B cell (primary cell): ENCODE measurements around the gene TAF4. TPM values are rescaled to one million over a fixed set of nuclear protein-coding genes. Genes with fewer than 3 reads are reported as not detected.
"Not testable (repeated sequence)": the region's sequence is repeated elsewhere in the genome, so short reads cannot be mapped to it uniquely, and the experiment has no call there.

Experiments used
- ATAC-seq: fragments of 200-7000 bp; cut with Tn5 transposase; one replicate; pipeline ENCODE4 v1.10.0; 2021; ENCODE audit warnings: low read depth, mild to moderate bottlenecking, moderate number of reproducible peaks, moderate library complexity
- CTCF ChIA-PET: fragments of 350-600 bp; sonication (Branson Sonifier 250); formaldehyde crosslinking; loops from one replicate; lab custom pipeline; 2021; ENCODE audit warnings: antibody characterized with exemption, inconsistent platforms; lab: Charles Lee
- POLR2A ChIA-PET: fragments of 350-600 bp; sonication (Branson Sonifier 250); formaldehyde crosslinking; loops from one replicate; lab custom pipeline; 2021; ENCODE audit warnings: antibody characterized with exemption; lab: Charles Lee
- DNase-seq: peaks from one replicate; pipeline ENCODE4 v3.0.0; 2013
- H2AFZ ChIP-seq: 2 replicates; pipeline ENCODE4 v1.6.1; 2012; ENCODE audit warnings: mild to moderate bottlenecking, low read depth, low read length; ENCODE audit not compliant: insufficient read depth, poor library complexity, severe bottlenecking
- H3K27ac ChIP-seq, 2 donors: 1 replicate in 1 of 2; 2 replicates in 1 of 2; pipeline ENCODE4 v1.5.1; 2012 to 2013; ENCODE audit warnings: low read length in 2 of 2, mild to moderate bottlenecking in 2 of 2, moderate library complexity in 1 of 2
- H3K27me3 ChIP-seq, 4 experiments: fragments of 200-600 bp in 1 of 4; sonication (generic) in 1 of 4; replicated peaks in 1 of 4; 1 replicate in 2 of 4; 2 replicates in 2 of 4; pipeline versions ENCODE4 v1.6.1 to v1.7.0; 2013 to 2016; ENCODE audit warnings: low read length in 3 of 4, mild to moderate bottlenecking in 2 of 4, mixed read lengths in 1 of 4, moderate library complexity in 1 of 4; ENCODE audit not compliant: insufficient read depth in 4 of 4, control insufficient read depth in 3 of 4; ENCODE audit errors: control extremely low read depth in 1 of 4
- H3K36me3 ChIP-seq, 2 experiments: replicated peaks in 1 of 2; 1 replicate in 1 of 2; 2 replicates in 1 of 2; pipeline versions ENCODE4 v1.6.1 to v1.7.1; 2013; ENCODE audit warnings: low read length in 1 of 2; ENCODE audit not compliant: insufficient read depth in 2 of 2, control insufficient read depth in 1 of 2; ENCODE audit errors: control extremely low read depth in 1 of 2, extremely low read depth in 1 of 2
- H3K4me1 ChIP-seq, 2 donors: fragments of 200-600 bp in 1 of 2; sonication (generic) in 1 of 2; 1 replicate in 1 of 2; 2 replicates in 1 of 2; pipeline versions ENCODE4 v1.5.1 to v1.6.1; 2013 to 2017; ENCODE audit warnings: low read length in 2 of 2; ENCODE audit not compliant: control insufficient read depth in 2 of 2, insufficient read depth in 2 of 2
- H3K4me2 ChIP-seq: replicated peaks from 2 replicates; pipeline ENCODE3; 2012; ENCODE audit warnings: mild to moderate bottlenecking, low read depth, low read length; ENCODE audit not compliant: poor library complexity, severe bottlenecking
- H3K4me3 ChIP-seq, 5 experiments: fragments of 200-600 bp in 1 of 5; sonication (generic) in 1 of 5; 1 replicate in 3 of 5; 2 replicates in 2 of 5; pipeline versions ENCODE4 v1.5.1 to v1.7.0; 2011 to 2016; ENCODE audit warnings: low read length in 4 of 5, mild to moderate bottlenecking in 4 of 5, low read depth in 2 of 5, control low read depth in 1 of 5, moderate library complexity in 1 of 5; ENCODE audit not compliant: insufficient read depth in 1 of 5; ENCODE audit errors: control extremely low read depth in 1 of 5, extremely low read depth in 1 of 5
- H3K79me2 ChIP-seq: fragments of 200-600 bp; sonication (generic); one replicate; pipeline ENCODE4 v1.6.0; 2016; ENCODE audit warnings: low read length; ENCODE audit not compliant: control insufficient read depth, insufficient read depth
- H3K9ac ChIP-seq: fragments of 200-600 bp; sonication (generic); 2 replicates; pipeline ENCODE4 v1.6.1; 2017; ENCODE audit warnings: mild to moderate bottlenecking, low read length, moderate library complexity
- H3K9me3 ChIP-seq, 3 donors: one replicate each; pipeline versions ENCODE4 v1.6.1 to v1.7.1; 2013; ENCODE audit warnings: low read length in 2 of 3; ENCODE audit not compliant: control insufficient read depth in 2 of 3, insufficient read depth in 1 of 3; ENCODE audit errors: control extremely low read depth in 1 of 3
- H4K20me1 ChIP-seq: 2 replicates; pipeline ENCODE4 v1.6.0; 2012; ENCODE audit warnings: mild to moderate bottlenecking, low read length; ENCODE audit not compliant: insufficient read depth, control insufficient read depth, poor library complexity, severe bottlenecking
- H3K27ac Mint-ChIP-seq: one replicate; pipeline ENCODE4 v1.8.0; 2021; ENCODE audit warnings: mixed read lengths
- H3K27me3 Mint-ChIP-seq: one replicate; pipeline ENCODE4 v1.8.0; 2021; ENCODE audit warnings: mixed read lengths
- H3K4me1 Mint-ChIP-seq: one replicate; pipeline ENCODE4 v1.8.0; 2021; ENCODE audit warnings: mixed read lengths
- H3K4me3 Mint-ChIP-seq: one replicate; pipeline ENCODE4 v1.8.0; 2021; ENCODE audit warnings: mixed read lengths
- H3K9me3 Mint-ChIP-seq: one replicate; pipeline ENCODE4 v1.8.0; 2022; ENCODE audit warnings: mixed read lengths; ENCODE audit not compliant: insufficient read depth
- EZH2 ChIP-seq: IDR thresholded peaks from 2 replicates; pipeline ENCODE4 v1.6.1; 2012; ENCODE audit warnings: borderline replicate concordance, low read depth, mild to moderate bottlenecking, moderate library complexity, low read length; ENCODE audit not compliant: insufficient read depth, poor library complexity, severe bottlenecking
- WGBS: methylation state at CpG from one replicate; pipeline ENCODE4 v1.1.5; 2013; ENCODE audit warnings: missing lambda C conversion rate; ENCODE audit not compliant: insufficient coverage; 5-methylcytosine and 5-hydroxymethylcytosine counted together
- intact Hi-C: fragments of 100-400 bp; cut with micrococcal nuclease; formaldehyde crosslinking; loops from one replicate; pipeline ENCODE4 v1.10.0; 2022
- polyA plus RNA-seq: library from polyadenylated mRNA; depleted of rRNA; stranded (reverse); fragments of >200 nt; gene quantifications from 2 replicates; pipeline ENCODE4 v1.2.3, GENCODE V29; 2012
- total RNA-seq, 2 donors: library from RNA; stranded (reverse); fragments of 120-200 nt in 1 of 2; gene quantifications; 1 replicate in 1 of 2; 2 replicates in 1 of 2; pipeline versions ENCODE4 v1.2.3 to v1.2.4, GENCODE V29; 2013 to 2022
- TF ChIP-seq, protein P1 (sequence below): fragments of 200-600 bp; IDR thresholded peaks from one replicate; pipeline ENCODE4 v1.8.0; 2022; ENCODE audit warnings: antibody characterized with exemption, mild to moderate bottlenecking

Gene TAF4
- total and polyA plus RNA-seq, 2 donors (not counting 1 experiment from before 2014, with no cell fraction given) = 13.9 to 39.5 TPM

DNA sequence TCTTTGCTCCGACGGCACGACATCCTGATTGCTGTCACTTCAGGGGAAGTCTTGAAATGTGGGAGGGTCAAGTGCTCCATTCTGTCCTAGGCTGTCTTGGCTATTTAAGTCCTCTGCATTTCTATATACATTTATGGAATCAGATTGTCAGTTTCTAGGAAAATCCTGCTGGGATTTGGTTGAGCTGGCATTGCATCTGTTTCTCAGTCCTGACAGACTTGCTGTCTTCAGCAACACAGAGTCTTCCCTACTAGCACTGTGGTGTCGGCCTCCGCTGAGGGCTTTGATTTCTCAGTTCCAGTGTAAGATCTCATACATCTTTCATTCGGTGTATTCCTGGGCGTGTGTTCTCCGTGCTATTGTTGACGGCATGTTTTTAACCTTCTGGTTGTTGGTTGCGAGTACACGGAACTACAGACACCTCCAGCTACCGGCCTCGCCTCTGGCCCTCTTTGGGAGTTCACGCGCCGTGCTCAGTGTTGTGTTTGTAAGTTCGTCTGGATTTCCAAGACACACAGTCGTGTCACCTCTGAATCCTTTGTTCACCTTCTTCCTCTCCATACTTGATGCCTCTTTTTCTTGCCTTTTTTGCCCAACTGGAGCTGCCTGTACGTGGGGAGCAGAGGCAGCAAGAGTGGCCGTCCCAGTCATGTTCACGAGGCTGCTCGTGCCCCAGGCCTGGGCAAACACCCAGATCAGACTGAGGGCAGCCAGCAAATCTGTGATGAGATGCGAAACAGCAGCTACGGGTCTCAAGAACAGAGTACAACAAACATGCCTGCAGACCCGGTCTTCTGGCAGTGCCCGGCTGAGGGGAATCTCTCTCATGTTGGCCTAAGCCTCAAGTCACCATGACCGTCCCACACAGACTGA is 92.8 kb downstream of the TAF4 start:
- H2AFZ ChIP-seq = no peak overlapping the region
- H3K9ac ChIP-seq = no peak overlapping the region
- peaks cover 9% of the 10 kb centered on the region for H4K20me1 ChIP-seq
- H3K27ac ChIP-seq = no peak overlapping the region
- Mint-ChIP-seq H3K9me3 (no peaks in the 10 kb centered on the region), H3K27me3 (peaks cover 2% of the 10 kb centered on the region), H3K4me1 (no peaks in the 10 kb centered on the region), H3K27ac (no peak overlapping the region), H3K4me3 (no peak overlapping the region)
- no peak overlapping the region for H3K4me2 ChIP-seq
- 96% methylated on average over 26 of the region's 27 CpGs for WGBS
- POLR2A ChIA-PET = no interaction called here
- DNase-seq (no peak), ATAC-seq (no peak)
- peaks cover 14% of the 10 kb centered on the region for H3K79me2 ChIP-seq
- H3K4me1 ChIP-seq = no peaks in the 10 kb centered on the region
- H3K9me3 ChIP-seq = no peaks in the 10 kb centered on the region
- no peak overlapping the region for H3K4me3 ChIP-seq
- intact Hi-C loops = no loop called here
- peaks cover 3 to 35% of the 10 kb centered on the region in 2 experiments for H3K36me3 ChIP-seq
- TF ChIP-seq EZH2 = no peak
- TF ChIP-seq, protein P1, sequence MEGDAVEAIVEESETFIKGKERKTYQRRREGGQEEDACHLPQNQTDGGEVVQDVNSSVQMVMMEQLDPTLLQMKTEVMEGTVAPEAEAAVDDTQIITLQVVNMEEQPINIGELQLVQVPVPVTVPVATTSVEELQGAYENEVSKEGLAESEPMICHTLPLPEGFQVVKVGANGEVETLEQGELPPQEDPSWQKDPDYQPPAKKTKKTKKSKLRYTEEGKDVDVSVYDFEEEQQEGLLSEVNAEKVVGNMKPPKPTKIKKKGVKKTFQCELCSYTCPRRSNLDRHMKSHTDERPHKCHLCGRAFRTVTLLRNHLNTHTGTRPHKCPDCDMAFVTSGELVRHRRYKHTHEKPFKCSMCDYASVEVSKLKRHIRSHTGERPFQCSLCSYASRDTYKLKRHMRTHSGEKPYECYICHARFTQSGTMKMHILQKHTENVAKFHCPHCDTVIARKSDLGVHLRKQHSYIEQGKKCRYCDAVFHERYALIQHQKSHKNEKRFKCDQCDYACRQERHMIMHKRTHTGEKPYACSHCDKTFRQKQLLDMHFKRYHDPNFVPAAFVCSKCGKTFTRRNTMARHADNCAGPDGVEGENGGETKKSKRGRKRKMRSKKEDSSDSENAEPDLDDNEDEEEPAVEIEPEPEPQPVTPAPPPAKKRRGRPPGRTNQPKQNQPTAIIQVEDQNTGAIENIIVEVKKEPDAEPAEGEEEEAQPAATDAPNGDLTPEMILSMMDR = no peak
- no peaks in the 10 kb centered on the region for H3K27me3 ChIP-seq
- CTCF ChIA-PET = no interaction called here

DNA sequence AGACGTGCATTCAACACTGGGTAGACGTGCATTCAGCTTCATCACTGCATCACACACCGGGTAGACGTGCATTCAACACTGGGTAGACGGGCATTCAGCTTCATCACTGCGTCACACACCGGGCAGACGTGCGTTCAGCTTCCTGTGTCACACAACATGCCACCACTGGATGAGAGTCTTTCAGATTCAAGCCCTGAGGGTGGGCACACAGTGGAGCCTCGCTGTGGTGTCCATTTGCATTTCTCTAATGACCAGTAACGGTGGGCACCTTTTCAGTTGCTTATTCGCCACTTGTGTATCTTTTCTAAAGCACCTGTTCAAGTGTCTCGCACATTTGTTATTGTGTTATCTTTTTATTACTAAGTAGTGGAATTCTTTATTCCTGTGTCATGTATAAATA is 94.1 kb downstream of the TAF4 start:
- intact Hi-C loops, ATAC-seq: not testable (repeated sequence)

More for the DNA sequence above, 94.1 kb downstream of the TAF4 start:
- H3K36me3 ChIP-seq = peaks cover 3 to 31% of the 10 kb centered on the region in 2 experiments
- POLR2A ChIA-PET, H3K27ac ChIP-seq, H3K4me3 Mint-ChIP-seq, H3K27ac Mint-ChIP-seq, H3K9ac ChIP-seq, H3K9me3 ChIP-seq, H3K27me3 ChIP-seq, H3K4me2 ChIP-seq, H3K4me1 ChIP-seq, CTCF ChIA-PET, H3K79me2 ChIP-seq, H3K9me3 Mint-ChIP-seq, H3K27me3 Mint-ChIP-seq, DNase-seq, H4K20me1 ChIP-seq, H3K4me1 Mint-ChIP-seq, H2AFZ ChIP-seq, H3K4me3 ChIP-seq: not testable (repeated sequence)
- 99% methylated on average over 8 of the region's 13 CpGs for WGBS
